ENCODE results near the gene ROBO1. TPM values are rescaled to one million over a fixed set of nuclear protein-coding genes. Genes with fewer than 3 reads are reported as not detected.

The ROBO1 gene
- total and polyA plus RNA-seq, 12 donors: 6.4 to 144 (median 43.9) TPM

DNA sequence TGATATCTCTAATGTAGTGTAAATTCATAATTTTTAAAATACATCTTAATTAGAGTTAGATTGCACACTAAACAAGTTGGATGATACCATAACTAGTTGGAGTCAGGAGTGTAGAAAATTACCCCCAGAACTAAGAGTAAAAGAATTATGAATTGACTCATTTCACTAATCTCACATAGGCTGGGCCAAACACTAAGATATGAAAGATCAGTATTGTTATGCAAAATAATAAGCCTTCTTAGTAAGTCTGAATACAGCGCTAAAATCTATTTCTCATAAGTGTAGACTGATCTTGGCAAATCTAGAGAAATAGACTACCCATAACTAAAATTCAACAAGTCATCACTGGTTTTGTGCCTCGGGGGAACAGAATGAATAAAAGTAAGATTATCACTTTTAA is 979.0 kb downstream of the ROBO1 start:
- DNase-seq: no peak
- TF ChIP-seq POLR2A (IDR thresholded peaks at IDR 0.05): no peak
- no peak for TF ChIP-seq CTCF (IDR thresholded peaks at IDR 0.05)
- H3K27me3 ChIP-seq: no peaks in the 10 kb centered on the region
- WGBS, 4 donors: 92 to 98% (median 94%) methylated on average over 2 of the region's 2 CpGs
- no peak overlapping the region for H3K4me3 ChIP-seq
- H3K9me3 ChIP-seq (replicated peaks in 1 of 3): no peaks in the 10 kb centered on the region
- no peaks in the 10 kb centered on the region for H3K36me3 ChIP-seq (replicated peaks in 1 of 2)
- no peak overlapping the region for H3K27ac ChIP-seq
- intact Hi-C loops (cut with DNase I): no loop called here
- peaks cover 0 to 4% of the 10 kb centered on the region in 2 donors for H3K4me1 ChIP-seq (replicated peaks in 1 of 2)

GRCh38 chr3:78785004-78785403 is 982.8 kb downstream of the ROBO1 start:
- no peaks in the 10 kb centered on the region for H3K27me3 ChIP-seq
- TF ChIP-seq CTCF (IDR thresholded peaks at IDR 0.05): no peak
- TF ChIP-seq POLR2A (IDR thresholded peaks at IDR 0.05): no peak
- WGBS, 4 donors: 52 to 78% (median 73%) methylated on average over 1 of the region's 1 CpG
- H3K36me3 ChIP-seq (replicated peaks in 1 of 2): no peaks in the 10 kb centered on the region
- no peak for DNase-seq
- intact Hi-C loops (cut with DNase I): no loop called here
- H3K27ac ChIP-seq: no peak overlapping the region
- no peak overlapping the region for H3K4me3 ChIP-seq
- no peaks in the 10 kb centered on the region for H3K9me3 ChIP-seq (replicated peaks in 1 of 3)
- no peaks in the 10 kb centered on the region for H3K4me1 ChIP-seq (replicated peaks in 1 of 2)

GRCh38 chr3:78781351-78781750 is 986.4 kb downstream of the ROBO1 start:
- no peak overlapping the region for H3K27ac ChIP-seq
- DNase-seq: no peak
- TF ChIP-seq CTCF (IDR thresholded peaks at IDR 0.05) (no peak), POLR2A (IDR thresholded peaks at IDR 0.05) (no peak)
- intact Hi-C loops (cut with DNase I): no loop called here
- no peak overlapping the region for H3K4me3 ChIP-seq
- no peaks in the 10 kb centered on the region for H3K9me3 ChIP-seq (replicated peaks in 1 of 3)
- no peaks in the 10 kb centered on the region for H3K36me3 ChIP-seq (replicated peaks in 1 of 2)
- no peaks in the 10 kb centered on the region for H3K4me1 ChIP-seq (replicated peaks in 1 of 2)
- no peaks in the 10 kb centered on the region for H3K27me3 ChIP-seq

GRCh38 chr3:78765671-78766485 is 1001.9 kb downstream of the ROBO1 start:
- 49 to 54% (median 51%) methylated on average over 5 of the region's 5 CpGs for WGBS, 4 donors
- Histone ChIP-seq H3K4me3 (no peak overlapping the region), H3K4me1 (replicated peaks in 1 of 2) (peaks cover 0 to 6% of the 10 kb centered on the region in 2 donors), H3K27me3 (no peaks in the 10 kb centered on the region), H3K36me3 (replicated peaks in 1 of 2) (no peaks in the 10 kb centered on the region), H3K27ac (peak overlapping the region in 1 of 5 donors; percentile 6), H3K9me3 (replicated peaks in 1 of 3) (no peaks in the 10 kb centered on the region)
- no peak for DNase-seq
- no peak for TF ChIP-seq POLR2A (IDR thresholded peaks at IDR 0.05)
- TF ChIP-seq CTCF (IDR thresholded peaks at IDR 0.05): no peak
- intact Hi-C loops (cut with DNase I): no loop called here
